Measurements from ENCODE around the gene ITPR2. TPM values are rescaled to one million over a fixed set of nuclear protein-coding genes. Genes with fewer than 3 reads are reported as not detected.

Gene ITPR2
- total RNA-seq, 1 donor from 2014 or later = 77.9 TPM

- Mint-ChIP-seq H3K9me3 (ENCODE audit: unreplicated experiment) (no peaks in the 10 kb centered on the region), H3K27ac (ENCODE audit: unreplicated experiment) (no peak overlapping the region), H3K36me3 (ENCODE audit: unreplicated experiment) (no peaks in the 10 kb centered on the region), H3K4me3 (ENCODE audit: unreplicated experiment) (no peak overlapping the region), H3K4me1 (ENCODE audit: low read depth, unreplicated experiment) (peaks cover 3% of the 10 kb centered on the region), H3K27me3 (ENCODE audit: unreplicated experiment) (no peaks in the 10 kb centered on the region)
- TF ChIP-seq CTCF (IDR thresholded peaks at IDR 0.05; ENCODE audit: partially characterized antibody, unreplicated experiment) = no peak
- DNase-seq = no peak
Measured at GRCh38 chr12:26303418-26303817, 529.6 kb downstream of the ITPR2 start.

GRCh38 chr12:26302776-26303175 is 530.2 kb downstream of the ITPR2 start:
- Mint-ChIP-seq H3K9me3 (ENCODE audit: unreplicated experiment) (no peaks in the 10 kb centered on the region), H3K27ac (ENCODE audit: unreplicated experiment) (no peak overlapping the region), H3K36me3 (ENCODE audit: unreplicated experiment) (no peaks in the 10 kb centered on the region), H3K4me1 (ENCODE audit: low read depth, unreplicated experiment) (peaks cover 3% of the 10 kb centered on the region), H3K4me3 (ENCODE audit: unreplicated experiment) (no peak overlapping the region), H3K27me3 (ENCODE audit: unreplicated experiment) (no peaks in the 10 kb centered on the region)
- no peak for DNase-seq
- no peak for TF ChIP-seq CTCF (IDR thresholded peaks at IDR 0.05; ENCODE audit: partially characterized antibody, unreplicated experiment)

- Mint-ChIP-seq H3K9me3 (ENCODE audit: unreplicated experiment) (no peaks in the 10 kb centered on the region), H3K27ac (ENCODE audit: unreplicated experiment) (peak overlapping the region; percentile 3), H3K4me3 (ENCODE audit: unreplicated experiment) (peak overlapping the region; percentile 6), H3K27me3 (ENCODE audit: unreplicated experiment) (no peaks in the 10 kb centered on the region), H3K4me1 (ENCODE audit: low read depth, unreplicated experiment) (peaks cover 3% of the 10 kb centered on the region), H3K36me3 (ENCODE audit: unreplicated experiment) (no peaks in the 10 kb centered on the region)
- TF ChIP-seq CTCF (IDR thresholded peaks at IDR 0.05; ENCODE audit: partially characterized antibody, unreplicated experiment) = no peak
- no peak for DNase-seq
Measured at GRCh38 chr12:26299751-26300150, 533.2 kb downstream of the ITPR2 start.

- DNase-seq = no peak
- Mint-ChIP-seq H3K27ac (ENCODE audit: unreplicated experiment) (peak overlapping the region; percentile 3), H3K36me3 (ENCODE audit: unreplicated experiment) (no peaks in the 10 kb centered on the region), H3K4me1 (ENCODE audit: low read depth, unreplicated experiment) (peaks cover 3% of the 10 kb centered on the region), H3K4me3 (ENCODE audit: unreplicated experiment) (no peak overlapping the region), H3K27me3 (ENCODE audit: unreplicated experiment) (no peaks in the 10 kb centered on the region), H3K9me3 (ENCODE audit: unreplicated experiment) (no peaks in the 10 kb centered on the region)
- no peak for TF ChIP-seq CTCF (IDR thresholded peaks at IDR 0.05; ENCODE audit: partially characterized antibody, unreplicated experiment)
Measured at GRCh38 chr12:26298785-26299621, 534.0 kb downstream of the ITPR2 start.

- no peak for TF ChIP-seq CTCF (IDR thresholded peaks at IDR 0.05; ENCODE audit: partially characterized antibody, unreplicated experiment)
- peaks cover 3% of the 10 kb centered on the region for H3K4me1 Mint-ChIP-seq (ENCODE audit: low read depth, unreplicated experiment)
- H3K27me3 Mint-ChIP-seq (ENCODE audit: unreplicated experiment) = no peaks in the 10 kb centered on the region
- no peaks in the 10 kb centered on the region for H3K9me3 Mint-ChIP-seq (ENCODE audit: unreplicated experiment)
- H3K4me3 Mint-ChIP-seq (ENCODE audit: unreplicated experiment) = no peak overlapping the region
- DNase-seq = no peak
- H3K36me3 Mint-ChIP-seq (ENCODE audit: unreplicated experiment) = no peaks in the 10 kb centered on the region
- H3K27ac Mint-ChIP-seq (ENCODE audit: unreplicated experiment) = no peak overlapping the region
Measured at GRCh38 chr12:26297396-26298070, 535.5 kb downstream of the ITPR2 start.

Measured in glutamatergic neuron (in vitro differentiated cells).